T-helper 1 cell (primary cell): Measurements from ENCODE around the gene PROM2.
"Not testable (repeated sequence)": the region's sequence is repeated elsewhere in the genome, so short reads cannot be mapped to it uniquely, and the experiment has no call there.

Experiments
- DNase-seq, 5 donors: peaks; one replicate each; pipeline ENCODE4 v3.0.0-alpha.2; 2012 to 2020

PROM2 gene

GRCh38 chr2:95269036-95269680 lies 5.1 kb upstream of the PROM2 start:
- no peak for DNase-seq

DNA sequence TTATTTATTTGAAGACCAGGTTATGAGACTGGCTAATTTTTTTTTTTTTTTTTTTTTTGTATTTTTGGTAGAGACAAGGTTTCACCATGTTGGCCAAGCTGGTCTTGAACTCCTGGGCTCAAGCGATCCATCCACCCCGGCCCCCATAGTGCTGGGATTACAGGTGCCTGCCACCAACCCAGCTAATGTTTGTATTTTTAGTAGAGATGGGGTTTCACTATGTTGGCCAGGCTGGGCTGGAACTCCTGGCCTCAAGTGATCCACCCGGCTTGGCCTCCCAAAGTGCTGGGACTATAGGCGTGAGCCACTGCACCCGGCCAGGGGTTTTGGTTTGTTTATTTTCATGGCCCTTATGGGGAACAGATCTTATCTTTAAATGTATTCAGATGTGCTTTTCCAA lies 4.5 kb upstream of the PROM2 start:
- not testable (repeated sequence) for DNase-seq

DNA sequence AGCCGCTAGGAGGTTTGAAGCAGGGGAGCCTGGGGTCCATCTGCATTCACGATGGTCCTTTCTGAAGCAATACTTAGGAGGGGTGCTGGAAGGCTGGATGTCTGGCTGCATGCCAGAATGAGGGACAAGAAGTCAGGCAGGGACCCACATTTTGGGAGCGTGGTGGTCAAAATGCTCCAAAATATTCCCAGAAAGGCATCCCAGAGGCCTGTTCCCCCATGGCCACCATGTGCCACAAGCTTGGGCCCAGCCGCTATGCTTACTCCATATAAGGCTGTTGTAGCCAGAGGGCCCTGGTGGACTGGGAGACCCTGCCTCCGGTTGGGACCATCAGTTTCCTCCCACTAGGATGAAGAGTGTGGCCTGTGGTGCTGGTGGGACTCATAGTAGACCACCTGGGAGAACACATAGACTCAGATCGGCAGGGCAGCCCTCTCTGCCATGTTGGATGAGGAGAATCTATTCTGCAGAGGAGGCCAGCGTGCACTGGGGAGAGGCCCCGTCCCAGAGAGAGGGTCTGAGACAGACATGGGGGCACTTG lies 3.6 kb upstream of the PROM2 start:
- peak in 1 of 5 donors; percentile 1 for DNase-seq

GRCh38 chr2:95271381-95271971 lies 2.8 kb upstream of the PROM2 start:
- peak in 1 of 5 donors; percentile 6 for DNase-seq

DNA sequence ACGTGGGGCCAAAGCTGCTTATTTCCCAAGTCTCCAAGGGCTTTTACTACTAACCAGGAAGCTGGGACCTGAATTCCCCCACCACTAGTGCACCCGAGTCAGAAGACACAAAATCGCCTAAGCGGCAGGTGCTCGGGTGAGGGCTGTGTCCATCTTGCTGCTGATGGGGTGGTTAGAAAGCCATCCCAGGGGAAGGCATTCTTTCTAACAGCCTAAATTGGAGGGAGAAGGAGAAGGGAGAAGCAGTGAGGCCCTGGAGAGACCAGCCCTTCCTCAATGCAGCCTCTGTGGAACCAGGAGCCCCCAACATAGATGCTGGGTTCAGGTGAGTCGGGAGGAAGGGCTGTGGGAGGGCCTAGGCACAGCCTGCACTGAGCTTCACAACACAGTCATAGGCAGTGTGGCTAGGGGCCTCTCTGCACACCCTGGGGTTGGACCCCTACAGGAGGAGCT lies 1.9 kb upstream of the PROM2 start:
- DNase-seq: peak in 1 of 5 donors; percentile 2

- peak in 1 of 5 donors; percentile 1 for DNase-seq
These were observed 1.5 kb upstream of the PROM2 start for GRCh38 chr2:95272781-95273180.

DNA sequence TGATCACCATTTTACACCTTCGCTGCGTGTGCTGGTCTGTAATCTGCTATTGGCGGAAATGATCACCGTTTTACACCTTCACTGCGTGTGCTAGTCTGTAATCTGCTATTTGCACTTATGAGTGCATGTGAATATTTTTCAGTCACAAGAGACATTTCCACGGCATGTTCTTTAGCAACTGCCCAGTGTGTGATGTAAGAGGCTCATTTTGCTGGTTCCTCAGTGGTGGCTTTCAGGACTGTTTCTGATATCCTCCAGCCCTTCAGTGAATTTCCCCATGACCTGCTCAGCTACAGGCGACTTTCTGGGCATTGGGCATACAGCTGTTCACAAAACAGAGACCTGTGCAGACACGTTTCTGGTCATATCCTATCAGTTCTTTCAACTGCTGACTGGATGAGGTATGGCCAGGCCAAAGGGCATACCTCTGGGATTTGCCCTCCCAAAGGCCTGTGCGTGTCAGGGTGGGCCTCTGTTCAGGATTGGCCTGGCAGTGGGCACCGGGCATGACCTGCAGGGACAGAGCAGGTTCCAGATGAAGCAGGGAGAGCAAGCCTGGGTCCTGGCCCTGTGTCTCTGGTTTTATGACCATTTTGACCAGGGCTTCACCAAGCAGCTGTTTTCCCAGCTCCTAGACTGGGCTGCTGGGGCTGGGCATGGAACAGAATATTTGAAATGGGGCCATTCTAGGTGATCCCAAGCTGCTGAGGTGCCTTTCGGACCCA lies 521 bp upstream of the PROM2 start:
- no peak for DNase-seq

GRCh38 chr2:95275151-95275515 lies 884 bp downstream of the PROM2 start:
- DNase-seq: peak in 1 of 5 donors; percentile 8

- peak in 1 of 5 donors; percentile 1 for DNase-seq
These were observed 1.5 kb downstream of the PROM2 start for GRCh38 chr2:95275601-95276243.

- peak in 1 of 5 donors; percentile 6 for DNase-seq
These were observed 2.1 kb downstream of the PROM2 start for GRCh38 chr2:95276244-95276887.

DNA sequence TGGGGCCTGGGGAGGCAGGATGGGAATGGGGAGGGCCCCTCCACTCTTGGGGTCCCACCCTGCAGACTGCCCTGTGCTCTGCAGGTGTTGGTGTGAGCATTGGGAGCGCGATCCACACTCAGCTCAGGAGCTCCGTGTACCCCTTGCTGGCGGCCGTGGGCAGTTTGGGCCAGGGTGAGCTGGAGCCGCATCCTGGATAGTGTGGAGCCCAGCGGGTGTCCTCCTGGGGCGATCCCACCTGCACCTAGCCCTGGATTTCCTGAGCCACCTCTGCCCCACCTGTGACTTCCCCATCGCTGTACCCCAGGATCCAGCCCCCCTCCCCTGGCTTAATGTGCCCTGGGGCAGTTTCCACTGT lies 2.6 kb downstream of the PROM2 start:
- DNase-seq: peak in 1 of 5 donors; percentile 7

DNA sequence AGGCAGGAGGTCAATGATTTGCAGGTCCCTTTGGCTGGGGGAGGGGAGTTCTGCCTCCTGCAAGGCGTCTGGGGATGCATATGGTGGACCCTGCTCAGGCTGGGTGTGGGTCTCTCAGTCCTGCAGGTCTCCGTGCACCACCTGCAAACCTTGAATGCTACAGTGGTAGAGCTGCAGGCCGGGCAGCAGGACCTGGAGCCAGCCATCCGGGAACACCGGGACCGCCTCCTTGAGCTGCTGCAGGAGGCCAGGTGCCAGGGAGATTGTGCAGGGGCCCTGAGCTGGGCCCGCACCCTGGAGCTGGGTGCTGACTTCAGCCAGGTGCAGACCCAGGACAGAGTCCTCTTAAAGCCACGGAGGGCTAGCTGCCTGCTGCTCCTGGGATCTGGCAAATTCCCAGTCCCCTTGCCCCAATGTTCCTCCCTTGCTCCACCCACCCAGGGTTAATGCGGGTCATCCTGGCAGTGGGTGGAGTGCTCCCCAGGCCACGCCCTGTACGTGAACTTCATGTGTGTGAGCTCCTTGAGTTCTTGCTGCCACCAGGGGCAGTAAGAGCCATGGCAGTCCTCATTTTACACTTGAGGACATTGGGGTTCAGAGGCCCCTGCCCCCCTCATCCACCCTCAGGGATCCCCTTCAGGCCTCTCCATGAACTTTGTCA lies 3.1 kb downstream of the PROM2 start:
- peak in 1 of 5 donors; percentile 2 for DNase-seq

GRCh38 chr2:95278051-95278471 lies 3.8 kb downstream of the PROM2 start:
- no peak for DNase-seq

DNA sequence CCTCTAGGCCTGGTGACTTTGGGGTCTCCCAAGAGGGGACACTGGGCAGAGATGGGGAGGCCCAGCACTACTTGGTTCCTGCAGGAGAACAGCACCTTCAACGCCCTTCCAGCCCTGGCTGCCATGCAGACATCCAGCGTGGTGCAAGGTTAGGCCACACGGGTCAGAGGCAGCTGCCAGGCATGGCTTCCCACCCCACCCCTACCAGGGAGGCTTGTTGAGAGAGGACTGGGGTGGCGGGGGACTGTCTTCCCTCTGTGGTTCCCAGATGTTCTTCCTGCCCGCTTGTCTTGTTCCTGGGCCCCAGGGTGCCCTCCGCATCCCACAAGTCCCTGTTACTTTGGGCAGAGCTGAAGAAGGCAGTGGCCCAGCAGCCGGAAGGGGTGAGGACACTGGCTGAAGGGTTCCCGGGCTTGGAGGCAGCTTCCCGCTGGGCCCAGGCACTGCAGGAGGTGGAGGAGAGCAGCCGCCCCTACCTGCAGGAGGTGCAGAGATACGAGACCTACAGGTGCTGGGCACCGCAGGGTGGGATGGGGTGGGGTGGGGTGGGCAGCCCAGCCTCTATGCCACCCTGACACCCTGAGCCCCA lies 4.5 kb downstream of the PROM2 start:
- no peak for DNase-seq

DNA sequence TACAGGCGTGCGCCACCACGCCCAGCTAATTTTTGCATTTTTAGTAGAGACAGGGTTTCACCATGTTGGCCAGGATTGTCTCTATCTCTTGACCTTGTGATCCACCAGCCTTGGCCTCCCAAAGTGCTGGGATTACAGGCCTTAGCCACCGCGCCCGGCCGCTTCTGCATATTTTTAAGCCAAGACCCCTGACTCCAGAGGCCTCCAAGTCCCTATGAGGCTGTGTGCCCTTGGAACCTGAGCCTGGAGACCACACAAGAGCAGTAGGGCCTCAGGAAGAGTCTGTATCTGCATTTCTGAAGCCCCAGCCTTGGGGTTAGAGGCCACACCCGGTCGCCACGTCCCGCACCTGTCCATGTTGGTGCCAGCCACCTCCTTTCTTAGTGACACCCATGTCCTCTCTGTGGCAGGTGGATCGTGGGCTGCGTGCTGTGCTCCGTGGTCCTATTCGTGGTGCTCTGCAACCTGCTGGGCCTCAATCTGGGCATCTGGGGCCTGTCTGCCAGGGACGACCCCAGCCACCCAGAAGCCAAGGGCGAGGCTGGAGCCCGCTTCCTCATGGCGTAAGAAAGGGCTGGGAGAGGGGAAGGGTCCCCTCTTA lies 5.3 kb downstream of the PROM2 start:
- DNase-seq: no peak

DNA sequence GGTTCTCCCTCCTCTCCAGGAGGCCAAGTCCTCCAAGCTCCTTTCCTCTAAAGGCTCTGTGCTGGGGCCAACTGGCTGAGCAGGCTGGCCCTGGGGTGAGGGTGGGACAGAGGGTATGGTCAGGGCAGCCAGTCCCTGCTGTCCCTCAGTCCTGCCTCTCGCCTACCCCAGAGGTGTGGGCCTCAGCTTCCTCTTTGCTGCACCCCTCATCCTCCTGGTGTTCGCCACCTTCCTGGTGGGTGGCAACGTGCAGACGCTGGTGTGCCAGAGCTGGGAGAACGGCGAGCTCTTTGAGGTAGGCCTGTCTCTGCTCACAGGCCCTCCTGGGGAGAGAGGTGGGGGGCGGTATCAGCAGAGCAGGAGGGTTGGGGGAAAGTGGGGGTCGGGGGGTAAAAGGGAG lies 6.8 kb downstream of the PROM2 start:
- no peak for DNase-seq

DNA sequence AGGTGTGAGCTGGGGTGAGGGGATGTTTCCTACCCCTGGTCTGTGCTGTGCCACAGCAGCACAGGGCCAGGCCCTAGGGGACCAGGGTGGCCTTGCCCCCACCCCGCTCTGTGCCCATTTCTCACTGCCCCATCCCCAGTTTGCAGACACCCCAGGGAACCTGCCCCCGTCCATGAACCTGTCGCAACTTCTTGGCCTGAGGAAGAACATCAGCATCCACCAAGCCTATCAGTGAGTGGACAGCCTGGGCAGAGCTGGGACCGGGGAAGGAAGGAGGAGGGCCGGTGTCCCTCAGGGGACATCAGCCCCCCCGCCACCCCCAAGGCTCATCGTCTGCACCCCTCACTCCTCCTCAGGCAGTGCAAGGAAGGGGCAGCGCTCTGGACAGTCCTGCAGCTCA lies 7.5 kb downstream of the PROM2 start:
- no peak for DNase-seq

DNA sequence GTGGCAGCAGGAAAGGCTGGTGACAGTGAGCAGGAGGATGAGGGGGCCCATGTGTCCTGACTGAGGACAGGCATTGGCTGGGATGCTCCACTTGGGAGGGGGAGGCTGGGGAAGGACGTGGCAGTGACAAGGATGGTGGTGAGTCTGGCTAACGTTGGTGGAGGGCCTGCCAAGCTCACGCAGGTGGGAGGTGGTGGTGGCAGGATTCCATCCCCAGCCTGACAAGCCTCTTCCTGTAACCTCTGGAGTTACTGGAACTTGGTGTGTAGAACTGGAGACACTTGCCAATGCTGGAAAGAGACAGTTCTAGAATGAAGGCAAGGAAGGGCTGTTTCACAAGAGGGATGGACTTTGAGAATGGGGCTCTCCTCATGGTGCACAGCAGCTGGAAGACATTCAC lies 8.2 kb downstream of the PROM2 start:
- DNase-seq: no peak

DNA sequence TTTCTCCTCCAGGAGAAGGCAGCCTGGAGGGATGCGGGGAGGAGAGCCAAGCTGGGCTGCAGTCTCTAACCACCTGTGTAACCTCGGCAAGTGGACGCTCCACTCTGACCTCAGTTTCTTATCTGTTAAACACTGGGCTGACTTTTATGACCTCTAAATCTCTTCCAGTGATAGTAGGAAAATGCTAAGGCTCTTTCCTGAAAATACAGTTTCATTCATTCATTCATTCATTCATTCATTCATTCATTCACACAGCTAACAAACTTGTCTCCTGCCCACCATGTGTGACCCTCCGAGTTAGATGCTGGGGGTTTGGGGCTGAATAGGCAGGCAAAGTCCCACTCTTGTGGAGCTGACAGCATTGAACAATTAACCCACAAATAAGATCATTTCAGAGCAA lies 9.3 kb downstream of the PROM2 start:
- DNase-seq: no peak

DNA sequence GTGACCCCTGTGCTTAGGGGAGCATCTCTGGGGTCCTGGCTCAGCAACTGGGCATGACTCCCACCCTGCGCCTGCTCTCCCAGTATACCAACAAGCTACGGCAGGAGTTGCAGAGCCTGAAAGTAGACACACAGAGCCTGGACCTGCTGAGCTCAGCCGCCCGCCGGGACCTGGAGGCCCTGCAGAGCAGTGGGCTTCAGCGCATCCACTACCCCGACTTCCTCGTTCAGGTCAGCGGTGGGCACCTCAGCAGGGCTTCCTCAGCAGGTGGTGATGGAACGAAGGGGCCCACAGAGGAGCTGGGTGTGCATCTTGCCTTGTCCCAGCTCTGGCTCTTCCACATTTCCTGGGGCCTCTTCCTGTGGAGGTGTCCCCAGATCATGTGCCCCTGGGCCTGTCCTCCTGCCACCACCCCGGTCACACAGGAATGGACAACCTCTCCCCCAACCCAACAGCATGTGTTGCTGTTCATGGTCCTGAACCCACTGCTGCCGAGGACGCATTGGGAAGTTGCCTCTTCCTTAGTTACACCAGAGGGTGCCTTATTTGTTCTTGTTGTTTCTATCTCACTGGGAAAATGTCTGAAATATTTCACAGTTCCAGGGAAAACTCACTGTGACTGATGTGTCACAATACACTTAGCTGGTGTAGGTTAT lies 10.8 kb downstream of the PROM2 start:
- DNase-seq: no peak

DNA sequence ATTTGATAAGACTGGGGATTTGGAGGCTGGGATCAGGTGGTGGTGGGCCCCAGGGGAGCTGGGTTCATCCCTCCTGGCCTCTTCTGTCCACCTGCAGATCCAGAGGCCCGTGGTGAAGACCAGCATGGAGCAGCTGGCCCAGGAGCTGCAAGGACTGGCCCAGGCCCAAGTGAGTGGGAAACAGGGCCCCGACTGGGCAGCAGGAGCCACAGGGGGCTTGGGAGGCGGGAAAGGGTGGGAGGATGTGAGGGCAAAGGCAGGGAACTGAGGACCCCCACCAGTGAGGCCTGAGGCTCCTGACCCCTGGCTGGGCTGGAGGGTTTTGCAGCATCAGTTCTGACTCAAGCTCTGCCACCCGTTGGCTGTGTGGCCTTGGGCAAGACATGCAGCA lies 11.3 kb downstream of the PROM2 start:
- DNase-seq: no peak
